AG04450 (cell line): ENCODE data around the gene NFATC4. TPM values are rescaled to one million over a fixed set of nuclear protein-coding genes. Genes with fewer than 3 reads are reported as not detected.
"Not testable (repeated sequence)": the region's sequence is repeated elsewhere in the genome, so short reads cannot be mapped to it uniquely, and the experiment has no call there.

Source experiments
- CTCF ChIA-PET: fragments of 300-600, 350-600 bp; formaldehyde crosslinking; extraction: SDS; loops from one replicate; lab custom pipeline; 2022; ENCODE audit warnings: antibody characterized with exemption, inconsistent platforms; lab: Charles Lee
- POLR2A ChIA-PET: fragments of 350-600 bp; formaldehyde crosslinking; extraction: SDS; loops from one replicate; lab custom pipeline; 2021; ENCODE audit warnings: antibody characterized with exemption, inconsistent platforms; lab: Yijun Ruan, JAX
- DNase-seq: peaks from one replicate; pipeline ENCODE4 v3.0.0-alpha.2; 2011; ENCODE audit warnings: low read depth, low spot score
- H3K27ac ChIP-seq: one replicate; pipeline ENCODE4 v1.5.1; 2012; ENCODE audit warnings: low read depth, low read length, control low read depth
- H3K27me3 ChIP-seq: one replicate; pipeline ENCODE4 v1.6.0; 2012; ENCODE audit warnings: low read length; ENCODE audit not compliant: control insufficient read depth, insufficient read depth
- H3K4me3 ChIP-seq: 2 replicates; pipeline ENCODE4 v1.5.1; 2011; ENCODE audit warnings: mild to moderate bottlenecking, low read depth, low read length, control low read depth
- H3K9me3 ChIP-seq: 2 replicates; pipeline ENCODE4 v1.5.1; 2012; ENCODE audit warnings: low read length; ENCODE audit not compliant: control insufficient read depth, insufficient read depth
- polyA plus RNA-seq: library from polyadenylated mRNA; depleted of rRNA; stranded (reverse); fragments of >200 nt; gene quantifications from 2 replicates; pipeline ENCODE4 v1.2.3, GENCODE V29; 2011
- TF ChIP-seq, protein P1 (sequence below): IDR thresholded peaks from 2 replicates; pipeline ENCODE4 v1.5.1; 2011; ENCODE audit warnings: low read depth, low read length, control low read depth, inconsistent platforms

Gene NFATC4
- polyA plus RNA-seq, 1 experiment: 42.0 TPM

DNA sequence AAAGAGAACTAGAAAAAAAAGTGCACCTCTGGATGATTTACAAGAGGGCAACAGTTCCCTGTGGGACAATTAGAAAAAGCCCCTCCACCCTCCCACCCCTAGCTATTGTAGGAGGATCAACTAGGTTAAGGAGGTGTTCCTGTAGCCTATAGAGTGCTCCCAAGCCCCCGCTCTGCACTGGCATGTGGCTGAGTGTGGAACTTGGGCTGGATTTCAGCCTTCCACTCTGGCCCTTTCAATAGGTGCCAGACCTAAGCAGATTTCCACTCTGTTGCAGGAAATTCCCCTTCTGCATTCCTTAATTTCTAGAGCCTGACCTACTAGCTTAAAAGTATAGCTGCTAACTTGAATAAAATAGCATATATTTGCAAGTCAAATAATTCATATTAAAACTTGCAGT lies 2.8 kb downstream of the NFATC4 start:
- TF ChIP-seq, protein P1, sequence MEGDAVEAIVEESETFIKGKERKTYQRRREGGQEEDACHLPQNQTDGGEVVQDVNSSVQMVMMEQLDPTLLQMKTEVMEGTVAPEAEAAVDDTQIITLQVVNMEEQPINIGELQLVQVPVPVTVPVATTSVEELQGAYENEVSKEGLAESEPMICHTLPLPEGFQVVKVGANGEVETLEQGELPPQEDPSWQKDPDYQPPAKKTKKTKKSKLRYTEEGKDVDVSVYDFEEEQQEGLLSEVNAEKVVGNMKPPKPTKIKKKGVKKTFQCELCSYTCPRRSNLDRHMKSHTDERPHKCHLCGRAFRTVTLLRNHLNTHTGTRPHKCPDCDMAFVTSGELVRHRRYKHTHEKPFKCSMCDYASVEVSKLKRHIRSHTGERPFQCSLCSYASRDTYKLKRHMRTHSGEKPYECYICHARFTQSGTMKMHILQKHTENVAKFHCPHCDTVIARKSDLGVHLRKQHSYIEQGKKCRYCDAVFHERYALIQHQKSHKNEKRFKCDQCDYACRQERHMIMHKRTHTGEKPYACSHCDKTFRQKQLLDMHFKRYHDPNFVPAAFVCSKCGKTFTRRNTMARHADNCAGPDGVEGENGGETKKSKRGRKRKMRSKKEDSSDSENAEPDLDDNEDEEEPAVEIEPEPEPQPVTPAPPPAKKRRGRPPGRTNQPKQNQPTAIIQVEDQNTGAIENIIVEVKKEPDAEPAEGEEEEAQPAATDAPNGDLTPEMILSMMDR: no peak
- H3K27me3 ChIP-seq: no peaks in the 10 kb centered on the region
- no peaks in the 10 kb centered on the region; the same call in 1 of the 2 replicates for H3K9me3 ChIP-seq
- no peak overlapping the region for H3K27ac ChIP-seq
- DNase-seq: no peak
- no peak overlapping the region for H3K4me3 ChIP-seq
- POLR2A ChIA-PET: interaction anchor here (1.1 kb wide), 1 partner anchor 59 kb away, joined by 5 read pairs; the partner anchor contains the start of gene KHNYN
- CTCF ChIA-PET: interaction anchor here (0.7 to 6.4 kb wide), 6 partner anchors 38 to 66 kb away, joined by 3 to 33 read pairs (median 6); partner anchors contain the start of gene CIDEB

DNA sequence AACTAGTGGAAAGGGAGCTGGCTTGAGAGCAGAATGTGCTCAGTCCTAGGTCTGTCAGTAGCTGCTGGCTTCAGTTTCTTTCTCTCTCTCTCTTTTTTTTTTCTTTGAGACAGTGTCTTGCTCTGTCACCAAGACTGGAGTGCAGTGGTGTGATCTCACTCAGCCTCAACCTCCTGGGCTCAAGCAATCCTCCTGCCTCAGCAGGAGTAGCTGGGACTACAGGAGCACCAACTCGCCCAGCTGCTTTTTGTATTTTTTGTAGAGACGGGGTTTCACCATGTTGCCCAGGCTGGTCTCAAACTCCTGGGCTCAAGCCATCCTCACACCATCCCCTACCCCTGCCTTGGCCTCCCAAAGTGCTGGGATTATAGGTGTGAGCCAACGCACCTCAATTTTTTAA lies 3.6 kb downstream of the NFATC4 start:
- ChIA-PET POLR2A (interaction anchor here (1.1 kb wide), 1 partner anchor 59 kb away, joined by 5 read pairs; the partner anchor contains the start of gene KHNYN), CTCF (interaction anchor here (0.6 to 6.4 kb wide), 6 partner anchors 8 to 156 kb away, joined by 3 to 33 read pairs (median 6); no protein-coding TSS in a partner anchor)
- not testable (repeated sequence) for DNase-seq, H3K4me3 ChIP-seq, H3K9me3 ChIP-seq, H3K27ac ChIP-seq, H3K27me3 ChIP-seq

DNA sequence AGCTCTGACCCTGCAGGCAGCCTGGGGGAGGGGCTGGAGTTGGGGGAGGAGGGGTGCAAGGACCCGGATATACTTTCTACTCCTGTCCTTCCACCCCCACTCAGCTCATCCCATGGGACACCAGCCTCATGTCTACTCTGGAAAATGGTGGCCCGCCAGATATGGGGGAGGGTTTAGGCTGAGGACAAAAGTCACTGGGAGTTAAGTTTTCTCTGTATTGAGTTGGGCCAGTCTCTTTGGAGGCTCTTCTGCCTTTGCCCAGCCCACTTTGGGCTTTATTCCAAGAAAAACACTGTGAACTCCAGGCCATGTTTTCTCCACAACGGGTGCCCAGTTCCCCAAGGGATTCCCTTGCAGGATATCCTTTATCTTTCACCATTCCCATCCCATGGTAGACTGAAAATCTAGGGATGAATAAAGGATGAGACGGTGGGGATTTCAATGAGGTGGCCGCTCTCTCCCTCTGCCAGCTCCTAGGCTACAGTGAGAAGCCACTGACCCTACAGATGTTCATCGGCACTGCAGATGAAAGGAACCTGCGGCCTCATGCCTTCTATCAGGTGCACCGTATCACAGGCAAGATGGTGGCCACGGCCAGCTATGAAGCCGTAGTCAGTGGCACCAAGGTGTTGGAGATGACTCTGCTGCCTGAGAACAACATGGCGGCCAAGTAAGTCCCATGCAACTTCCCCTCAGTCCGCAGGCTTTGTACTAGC lies 4.9 kb downstream of the NFATC4 start:
- Histone ChIP-seq H3K27me3 (no peaks in the 10 kb centered on the region), H3K27ac (no peak overlapping the region), H3K9me3 (no peaks in the 10 kb centered on the region; the same call in 1 of the 2 replicates), H3K4me3 (no peak overlapping the region)
- POLR2A ChIA-PET: interaction anchor here (1.4 kb wide), 1 partner anchor 31 kb away, joined by 4 read pairs; no protein-coding TSS in a partner anchor
- no peak for DNase-seq
- TF ChIP-seq, protein P1: no peak
- CTCF ChIA-PET: interaction anchor here (1.1 to 6.4 kb wide), 5 partner anchors 10 to 64 kb away, joined by 3 to 33 read pairs (median 8); no protein-coding TSS in a partner anchor

DNA sequence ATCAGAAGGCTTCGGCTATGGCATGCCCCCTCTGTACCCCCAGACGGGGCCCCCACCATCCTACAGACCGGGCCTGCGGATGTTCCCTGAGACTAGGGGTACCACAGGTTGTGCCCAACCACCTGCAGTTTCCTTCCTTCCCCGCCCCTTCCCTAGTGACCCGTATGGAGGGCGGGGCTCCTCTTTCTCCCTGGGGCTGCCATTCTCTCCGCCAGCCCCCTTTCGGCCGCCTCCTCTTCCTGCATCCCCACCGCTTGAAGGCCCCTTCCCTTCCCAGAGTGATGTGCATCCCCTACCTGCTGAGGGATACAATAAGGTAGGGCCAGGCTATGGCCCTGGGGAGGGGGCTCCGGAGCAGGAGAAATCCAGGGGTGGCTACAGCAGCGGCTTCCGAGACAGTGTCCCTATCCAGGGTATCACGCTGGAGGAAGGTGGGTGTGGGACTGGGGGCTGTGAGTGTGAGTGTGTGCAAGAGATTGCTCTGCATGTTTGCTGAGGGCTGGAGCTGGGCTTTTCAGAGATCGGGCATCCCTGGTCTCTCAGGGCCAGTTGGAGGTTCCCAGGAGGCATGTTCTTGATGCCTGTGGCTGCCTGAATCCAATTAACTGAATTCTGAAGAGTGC lies 8.6 kb downstream of the NFATC4 start:
- DNase-seq: no peak
- Histone ChIP-seq H3K9me3 (no peaks in the 10 kb centered on the region; the same call in 1 of the 2 replicates), H3K27ac (no peak overlapping the region), H3K27me3 (no peaks in the 10 kb centered on the region), H3K4me3 (no peak overlapping the region)
- POLR2A ChIA-PET: no interaction called here
- TF ChIP-seq, protein P1: no peak
- CTCF ChIA-PET: interaction anchor here (0.6 to 2.0 kb wide), 3 partner anchors 11 to 68 kb away, joined by 3 to 7 read pairs (median 5); no protein-coding TSS in a partner anchor

DNA sequence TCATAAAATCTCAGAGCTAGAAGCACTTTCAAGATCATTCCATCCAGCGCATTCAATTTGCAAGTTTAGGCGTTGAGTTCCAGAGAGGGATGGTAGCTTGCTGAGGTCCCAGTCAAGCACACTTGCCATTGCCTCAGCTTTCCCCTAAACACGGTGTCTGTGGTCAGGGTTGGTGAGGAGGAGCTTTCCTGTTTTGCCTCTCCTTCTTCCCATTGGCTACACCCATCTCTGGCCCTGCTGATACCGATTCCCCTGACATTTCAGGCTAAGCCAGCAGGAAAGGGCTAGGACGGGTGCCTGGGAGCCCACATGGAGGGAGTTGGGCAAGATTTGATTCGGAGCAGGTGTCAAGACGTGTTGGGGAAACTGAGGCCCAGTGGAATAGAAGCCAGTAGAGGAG lies 9.1 kb downstream of the NFATC4 start:
- H3K27me3 ChIP-seq: no peaks in the 10 kb centered on the region
- POLR2A ChIA-PET: no interaction called here
- H3K4me3 ChIP-seq: no peak overlapping the region
- H3K27ac ChIP-seq: no peak overlapping the region
- DNase-seq: no peak
- CTCF ChIA-PET: interaction anchor here (1.2 to 3.0 kb wide), 3 partner anchors 12 to 69 kb away, joined by 3 to 23 read pairs (median 7); no protein-coding TSS in a partner anchor
- TF ChIP-seq, protein P1: no peak
- no peaks in the 10 kb centered on the region; the same call in 1 of the 2 replicates for H3K9me3 ChIP-seq
